Neural progenitor cell (in vitro differentiated cells): ENCODE results near the gene STARD8.

Source experiments
- EZH2 ChIP-seq: fragments of 200-600 bp; sonication (generic); IDR thresholded peaks from 2 replicates; pipeline ENCODE4 v1.6.1; 2017; ENCODE audit warnings: antibody characterized with exemption, mild to moderate bottlenecking, moderate library complexity
- TF ChIP-seq, protein P1 (sequence below): fragments of 200-600 bp; sonication (generic); IDR thresholded peaks from 2 replicates; pipeline ENCODE4 v1.5.1; 2017; ENCODE audit warnings: antibody characterized with exemption, mild to moderate bottlenecking

DNA sequence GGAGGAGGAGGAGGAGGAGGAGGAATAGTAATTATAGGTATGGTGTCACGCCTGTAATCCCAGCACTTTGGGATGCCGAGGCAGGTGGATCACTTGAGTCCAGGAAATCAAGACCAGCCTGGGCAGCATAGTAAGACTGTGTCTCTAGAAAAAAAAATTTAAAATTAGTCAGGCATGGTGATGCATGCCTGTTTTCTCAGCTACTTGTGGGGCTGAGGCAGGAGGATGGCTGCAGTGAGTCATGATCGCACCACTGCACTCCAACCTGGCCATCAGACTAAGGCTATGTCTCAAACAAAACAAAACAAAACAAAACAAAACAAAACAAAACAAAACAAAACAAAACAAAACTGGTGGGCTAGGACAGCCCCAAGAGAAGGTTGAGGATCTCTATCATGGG lies 3.0 kb downstream of the STARD8 start:
- TF ChIP-seq, protein P1, sequence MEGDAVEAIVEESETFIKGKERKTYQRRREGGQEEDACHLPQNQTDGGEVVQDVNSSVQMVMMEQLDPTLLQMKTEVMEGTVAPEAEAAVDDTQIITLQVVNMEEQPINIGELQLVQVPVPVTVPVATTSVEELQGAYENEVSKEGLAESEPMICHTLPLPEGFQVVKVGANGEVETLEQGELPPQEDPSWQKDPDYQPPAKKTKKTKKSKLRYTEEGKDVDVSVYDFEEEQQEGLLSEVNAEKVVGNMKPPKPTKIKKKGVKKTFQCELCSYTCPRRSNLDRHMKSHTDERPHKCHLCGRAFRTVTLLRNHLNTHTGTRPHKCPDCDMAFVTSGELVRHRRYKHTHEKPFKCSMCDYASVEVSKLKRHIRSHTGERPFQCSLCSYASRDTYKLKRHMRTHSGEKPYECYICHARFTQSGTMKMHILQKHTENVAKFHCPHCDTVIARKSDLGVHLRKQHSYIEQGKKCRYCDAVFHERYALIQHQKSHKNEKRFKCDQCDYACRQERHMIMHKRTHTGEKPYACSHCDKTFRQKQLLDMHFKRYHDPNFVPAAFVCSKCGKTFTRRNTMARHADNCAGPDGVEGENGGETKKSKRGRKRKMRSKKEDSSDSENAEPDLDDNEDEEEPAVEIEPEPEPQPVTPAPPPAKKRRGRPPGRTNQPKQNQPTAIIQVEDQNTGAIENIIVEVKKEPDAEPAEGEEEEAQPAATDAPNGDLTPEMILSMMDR, result no peak
- no peak for TF ChIP-seq EZH2
